Measurements from ENCODE around the gene PCYOX1L.
A peak's percentile ranks its signal among the peaks of the same experiment; 100 is the strongest.

Gene PCYOX1L

GRCh38 chr5:149357370-149358293 is at the start of gene PCYOX1L:
TSS of gene PCYOX1L (plus strand) at chr5:149358046. CDS start at chr5:149358069, 23 bp downstream.
- DNase-seq (ENCODE audit: low spot score) = peak; percentile 98

- DNase-seq (ENCODE audit: low spot score) = no peak
Observed at GRCh38 chr5:149309354-149309753, 48.5 kb upstream of the PCYOX1L start.

- DNase-seq (ENCODE audit: low spot score) = no peak
Observed at GRCh38 chr5:149310488-149310887, 47.4 kb upstream of the PCYOX1L start.

GRCh38 chr5:149310947-149311658 is 46.7 kb upstream of the PCYOX1L start:
- no peak for DNase-seq (ENCODE audit: low spot score)

- DNase-seq (ENCODE audit: low spot score) = peak; percentile 18
Observed at GRCh38 chr5:149313151-149313841, 44.5 kb upstream of the PCYOX1L start.

- DNase-seq (ENCODE audit: low spot score) = no peak
Observed at GRCh38 chr5:149314571-149315111, 43.2 kb upstream of the PCYOX1L start.

GRCh38 chr5:149315753-149316152 is 42.1 kb upstream of the PCYOX1L start:
- DNase-seq (ENCODE audit: low spot score) = no peak

- peak; percentile 72 for DNase-seq (ENCODE audit: low spot score)
Observed at GRCh38 chr5:149317281-149318048, 40.4 kb upstream of the PCYOX1L start.

GRCh38 chr5:149319174-149319573 is 38.7 kb upstream of the PCYOX1L start:
- no peak for DNase-seq (ENCODE audit: low spot score)

GRCh38 chr5:149320791-149321330 is 37.0 kb upstream of the PCYOX1L start:
- DNase-seq (ENCODE audit: low spot score) = peak; percentile 76

- DNase-seq (ENCODE audit: low spot score) = no peak
Observed at GRCh38 chr5:149322518-149322917, 35.3 kb upstream of the PCYOX1L start.

- DNase-seq (ENCODE audit: low spot score) = no peak
Observed at GRCh38 chr5:149323210-149323609, 34.6 kb upstream of the PCYOX1L start.

- no peak for DNase-seq (ENCODE audit: low spot score)
Observed at GRCh38 chr5:149323621-149324205, 34.1 kb upstream of the PCYOX1L start.

GRCh38 chr5:149324641-149325040 is 33.2 kb upstream of the PCYOX1L start:
- no peak for DNase-seq (ENCODE audit: low spot score)

- DNase-seq (ENCODE audit: low spot score) = no peak
Observed at GRCh38 chr5:149325166-149325735, 32.6 kb upstream of the PCYOX1L start.

GRCh38 chr5:149325894-149326293 is 32.0 kb upstream of the PCYOX1L start:
- DNase-seq (ENCODE audit: low spot score) = no peak

GRCh38 chr5:149326611-149327010 is 31.2 kb upstream of the PCYOX1L start:
- no peak for DNase-seq (ENCODE audit: low spot score)

- no peak for DNase-seq (ENCODE audit: low spot score)
Observed at GRCh38 chr5:149328177-149328576, 29.7 kb upstream of the PCYOX1L start.

GRCh38 chr5:149333711-149334443 is 24.0 kb upstream of the PCYOX1L start:
- DNase-seq (ENCODE audit: low spot score) = no peak

- DNase-seq (ENCODE audit: low spot score) = peak; percentile 28
Observed at GRCh38 chr5:149337736-149338135, 20.1 kb upstream of the PCYOX1L start.

All from cerebellar cortex (tissue), 1 donor.